Liver (tissue), 9 donors: ENCODE data around the gene PRSS16. TPM values are rescaled to one million over a fixed set of nuclear protein-coding genes. Genes with fewer than 3 reads are reported as not detected.

Experiments
- DNase-seq: peaks from one replicate; pipeline ENCODE4 v3.0.0-alpha.2; 2017; ENCODE audit warnings: low spot score
- H3K27ac ChIP-seq, 2 donors: one replicate each; pipeline ENCODE4 v1.7.0; 2013; ENCODE audit warnings: inconsistent platforms in 2 of 2, low read length in 2 of 2, control low read depth in 1 of 2, low read depth in 1 of 2, mild to moderate bottlenecking in 1 of 2
- H3K27me3 ChIP-seq, 4 donors: one replicate each; pipeline versions ENCODE4 v1.6.1 to v1.7.0; 2013; ENCODE audit warnings: low read length in 3 of 4, inconsistent platforms in 1 of 4, mild to moderate bottlenecking in 1 of 4, moderate library complexity in 1 of 4; ENCODE audit not compliant: control insufficient read depth in 4 of 4, insufficient read depth in 4 of 4
- H3K36me3 ChIP-seq, 4 donors: one replicate each; pipeline versions ENCODE4 v1.6.1 to v1.7.0; 2013; ENCODE audit warnings: low read length in 3 of 4, mild to moderate bottlenecking in 3 of 4, low read depth in 1 of 4, moderate library complexity in 1 of 4; ENCODE audit not compliant: control insufficient read depth in 4 of 4, insufficient read depth in 3 of 4
- H3K4me1 ChIP-seq, 4 donors: one replicate each; pipeline versions ENCODE4 v1.6.1 to v1.7.0; 2013; ENCODE audit warnings: low read length in 3 of 4, mild to moderate bottlenecking in 3 of 4, moderate library complexity in 1 of 4; ENCODE audit not compliant: control insufficient read depth in 4 of 4, insufficient read depth in 4 of 4
- H3K4me3 ChIP-seq, 3 donors: one replicate each; pipeline versions ENCODE4 v1.6.1 to v1.7.0; 2013; ENCODE audit warnings: low read length in 3 of 3, control low read depth in 1 of 3, low read depth in 1 of 3, mild to moderate bottlenecking in 1 of 3
- H3K9ac ChIP-seq, 2 donors: one replicate each; pipeline ENCODE4 v1.7.0; 2013; ENCODE audit warnings: low read length in 2 of 2, mild to moderate bottlenecking in 2 of 2, moderate library complexity in 2 of 2, control low read depth in 1 of 2, low read depth in 1 of 2
- H3K9me3 ChIP-seq, 4 donors: one replicate each; pipeline versions ENCODE4 v1.6.1 to v1.7.0; 2013; ENCODE audit warnings: low read length in 3 of 4; ENCODE audit not compliant: control insufficient read depth in 4 of 4
- EGR1 ChIP-seq, 2 donors: IDR thresholded peaks; 2 replicates each; pipeline ENCODE4 v1.6.1; 2016 to 2018; ENCODE audit warnings: antibody characterized with exemption in 2 of 2, low read depth in 2 of 2
- FOXA1 ChIP-seq: IDR thresholded peaks from 2 replicates; pipeline ENCODE4 v1.6.1; 2016; ENCODE audit warnings: antibody characterized with exemption
- FOXA2 ChIP-seq: IDR thresholded peaks from 2 replicates; pipeline ENCODE4 v1.6.1; 2016; ENCODE audit warnings: antibody characterized with exemption
- GABPA ChIP-seq, 2 donors: IDR thresholded peaks in 1 of 2; conservative IDR thresholded peaks in 1 of 2; 2 replicates each; pipeline ENCODE4 v1.6.1; 2016; ENCODE audit warnings: antibody characterized with exemption in 2 of 2, mild to moderate bottlenecking in 1 of 2, moderate library complexity in 1 of 2
- HNF4A ChIP-seq, 2 donors: conservative IDR thresholded peaks; 2 replicates each; pipeline ENCODE4 v1.6.1; 2016; ENCODE audit warnings: antibody characterized with exemption in 2 of 2, mild to moderate bottlenecking in 2 of 2
- HNF4G ChIP-seq: IDR thresholded peaks from 2 replicates; pipeline ENCODE4 v1.6.1; 2016; ENCODE audit warnings: antibody characterized with exemption
- JUND ChIP-seq, 2 donors: IDR thresholded peaks; 2 replicates each; pipeline ENCODE4 v1.6.1; 2016; ENCODE audit warnings: antibody characterized with exemption in 2 of 2
- NR2F2 ChIP-seq: IDR thresholded peaks from 2 replicates; pipeline ENCODE4 v1.6.1; 2016; ENCODE audit warnings: antibody characterized with exemption
- RXRA ChIP-seq, 2 donors: IDR thresholded peaks; 2 replicates each; pipeline ENCODE4 v1.6.1; 2017 to 2018; ENCODE audit warnings: antibody characterized with exemption in 2 of 2, mild to moderate bottlenecking in 1 of 2
- SP1 ChIP-seq: IDR thresholded peaks from 2 replicates; pipeline ENCODE4 v1.6.1; 2018; ENCODE audit warnings: antibody characterized with exemption, mild to moderate bottlenecking
- TAF1 ChIP-seq: conservative IDR thresholded peaks from 2 replicates; pipeline ENCODE4 v1.6.1; 2016; ENCODE audit warnings: antibody characterized with exemption, mild to moderate bottlenecking
- YY1 ChIP-seq: IDR thresholded peaks from 2 replicates; pipeline ENCODE4 v1.6.1; 2016; ENCODE audit warnings: antibody characterized with exemption, mild to moderate bottlenecking
- WGBS: extraction: QIAGEN DNeasy Blood & Tissue Kit; methylation state at CpG from one replicate; pipeline ENCODE4 v1.1.7; 2013; 5-methylcytosine and 5-hydroxymethylcytosine counted together
- polyA plus RNA-seq, 2 donors: library from polyadenylated mRNA; stranded (reverse) in 1 of 2; unstranded in 1 of 2; fragments of 200-250 nt in 1 of 2; fragments of >200 nt in 1 of 2; fragmentation: Nextera tagmentation in 1 of 2; extraction: Ambion mirVana in 1 of 2; gene quantifications; one replicate each; pipeline versions ENCODE4 v1.2.1 to v1.2.3, GENCODE V29; 2013 to 2015
- total RNA-seq, 2 donors: library from RNA; depleted of rRNA; stranded (reverse); fragments of >200 nt; gene quantifications; one replicate each; pipeline ENCODE4 v1.2.3, GENCODE V29; 2014
- TF ChIP-seq, protein P1 (sequence below): IDR thresholded peaks from 2 replicates; pipeline ENCODE4 v1.6.1; 2016; ENCODE audit warnings: antibody characterized with exemption
- TF ChIP-seq, protein P2 (sequence below): fragments of 150-350 bp; IDR thresholded peaks from 2 replicates; pipeline ENCODE4 v1.5.1; 2017; ENCODE audit warnings: improper control_type of control experiment, low read depth, low read length; ENCODE audit not compliant: missing input control
- TF ChIP-seq, protein P3 (sequence below): IDR thresholded peaks from 2 replicates; pipeline ENCODE4 v1.6.1; 2016; ENCODE audit warnings: antibody characterized with exemption
- TF ChIP-seq, protein P4 (sequence below): IDR thresholded peaks from 2 replicates; pipeline ENCODE4 v1.6.1; 2016; ENCODE audit warnings: antibody characterized with exemption
- TF ChIP-seq, protein P5 (sequence below): IDR thresholded peaks from 2 replicates; pipeline ENCODE4 v1.6.1; 2016; ENCODE audit warnings: antibody characterized with exemption, mild to moderate bottlenecking
- donor health status: healthy.
- donor health status: healthy.
- donor health status: healthy.
- donor health status: healthy.
- donor health status: healthy.

The PRSS16 gene
- total and polyA plus RNA-seq, 4 donors = 0.06 to 0.42 TPM; not detected in 2

DNA sequence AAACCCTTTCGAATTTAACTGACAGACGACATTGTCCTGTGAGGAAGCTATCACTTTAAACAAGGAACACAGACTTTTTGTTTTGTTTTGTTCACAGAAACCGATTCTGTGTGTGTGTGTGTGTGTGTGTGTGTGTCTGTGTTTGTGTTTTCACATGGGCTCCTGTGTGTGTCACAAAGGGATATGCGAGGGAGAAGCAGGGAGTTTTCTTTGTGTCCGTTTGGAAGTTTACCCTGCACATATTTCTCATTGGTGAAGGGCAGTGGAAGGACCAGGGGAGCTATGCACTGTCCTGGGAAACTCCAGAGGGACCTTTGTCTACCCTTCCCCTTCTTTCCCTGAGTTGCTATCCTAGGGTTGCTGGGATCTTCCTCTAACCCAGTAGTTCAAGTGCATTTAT lies 46.9 kb downstream of the PRSS16 start (continued):
- TF ChIP-seq, protein P1, sequence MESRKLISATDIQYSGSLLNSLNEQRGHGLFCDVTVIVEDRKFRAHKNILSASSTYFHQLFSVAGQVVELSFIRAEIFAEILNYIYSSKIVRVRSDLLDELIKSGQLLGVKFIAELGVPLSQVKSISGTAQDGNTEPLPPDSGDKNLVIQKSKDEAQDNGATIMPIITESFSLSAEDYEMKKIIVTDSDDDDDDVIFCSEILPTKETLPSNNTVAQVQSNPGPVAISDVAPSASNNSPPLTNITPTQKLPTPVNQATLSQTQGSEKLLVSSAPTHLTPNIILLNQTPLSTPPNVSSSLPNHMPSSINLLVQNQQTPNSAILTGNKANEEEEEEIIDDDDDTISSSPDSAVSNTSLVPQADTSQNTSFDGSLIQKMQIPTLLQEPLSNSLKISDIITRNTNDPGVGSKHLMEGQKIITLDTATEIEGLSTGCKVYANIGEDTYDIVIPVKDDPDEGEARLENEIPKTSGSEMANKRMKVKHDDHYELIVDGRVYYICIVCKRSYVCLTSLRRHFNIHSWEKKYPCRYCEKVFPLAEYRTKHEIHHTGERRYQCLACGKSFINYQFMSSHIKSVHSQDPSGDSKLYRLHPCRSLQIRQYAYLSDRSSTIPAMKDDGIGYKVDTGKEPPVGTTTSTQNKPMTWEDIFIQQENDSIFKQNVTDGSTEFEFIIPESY = no peak
- no peak for TF ChIP-seq HNF4A (conservative IDR thresholded peaks at IDR 0.05)
- no peak for TF ChIP-seq FOXA2
- TF ChIP-seq, protein P2, sequence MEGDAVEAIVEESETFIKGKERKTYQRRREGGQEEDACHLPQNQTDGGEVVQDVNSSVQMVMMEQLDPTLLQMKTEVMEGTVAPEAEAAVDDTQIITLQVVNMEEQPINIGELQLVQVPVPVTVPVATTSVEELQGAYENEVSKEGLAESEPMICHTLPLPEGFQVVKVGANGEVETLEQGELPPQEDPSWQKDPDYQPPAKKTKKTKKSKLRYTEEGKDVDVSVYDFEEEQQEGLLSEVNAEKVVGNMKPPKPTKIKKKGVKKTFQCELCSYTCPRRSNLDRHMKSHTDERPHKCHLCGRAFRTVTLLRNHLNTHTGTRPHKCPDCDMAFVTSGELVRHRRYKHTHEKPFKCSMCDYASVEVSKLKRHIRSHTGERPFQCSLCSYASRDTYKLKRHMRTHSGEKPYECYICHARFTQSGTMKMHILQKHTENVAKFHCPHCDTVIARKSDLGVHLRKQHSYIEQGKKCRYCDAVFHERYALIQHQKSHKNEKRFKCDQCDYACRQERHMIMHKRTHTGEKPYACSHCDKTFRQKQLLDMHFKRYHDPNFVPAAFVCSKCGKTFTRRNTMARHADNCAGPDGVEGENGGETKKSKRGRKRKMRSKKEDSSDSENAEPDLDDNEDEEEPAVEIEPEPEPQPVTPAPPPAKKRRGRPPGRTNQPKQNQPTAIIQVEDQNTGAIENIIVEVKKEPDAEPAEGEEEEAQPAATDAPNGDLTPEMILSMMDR = no peak
- no peak for TF ChIP-seq RXRA (IDR thresholded peaks at IDR 0.05)
- TF ChIP-seq, protein P3, sequence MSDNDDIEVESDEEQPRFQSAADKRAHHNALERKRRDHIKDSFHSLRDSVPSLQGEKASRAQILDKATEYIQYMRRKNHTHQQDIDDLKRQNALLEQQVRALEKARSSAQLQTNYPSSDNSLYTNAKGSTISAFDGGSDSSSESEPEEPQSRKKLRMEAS = no peak
- TF ChIP-seq HNF4G = no peak

DNA sequence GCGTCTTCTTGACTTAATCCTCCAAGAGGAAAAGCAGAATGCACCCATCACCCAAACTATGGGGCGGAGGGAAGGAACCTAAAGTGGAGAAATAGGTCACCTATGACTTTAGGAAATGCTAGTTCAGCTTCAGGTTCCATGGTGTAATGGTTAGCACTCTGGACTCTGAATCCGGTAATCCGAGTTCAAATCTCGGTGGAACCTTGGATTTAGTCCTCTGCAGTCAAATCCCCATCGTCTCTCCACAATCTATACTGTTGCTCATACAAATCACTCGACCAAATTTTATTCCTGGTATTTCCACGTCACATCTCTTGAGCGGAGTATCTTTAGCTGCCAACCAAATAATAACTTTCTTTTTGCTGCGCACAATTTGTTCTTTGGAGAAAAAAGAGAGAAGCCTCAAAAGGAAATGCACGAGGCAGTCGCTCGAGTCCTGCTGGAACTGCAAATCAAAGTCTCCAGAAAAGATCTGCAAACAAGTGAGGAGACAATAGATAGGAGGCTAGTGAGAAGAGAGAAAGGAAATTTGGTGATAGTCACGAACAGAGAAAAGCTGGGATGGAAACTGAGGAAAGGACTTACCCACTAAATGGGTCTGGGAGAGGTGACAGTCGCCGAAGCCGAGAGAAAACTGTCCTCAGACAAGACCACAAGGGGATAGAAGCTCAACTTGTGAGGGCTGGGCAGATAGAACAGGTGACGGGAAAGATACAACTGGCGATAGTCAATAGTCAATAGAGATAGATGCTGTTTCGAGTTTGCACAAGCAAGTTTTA lies 48.0 kb downstream of the PRSS16 start:
- H3K4me3 ChIP-seq = no peak overlapping the region
- H3K9ac ChIP-seq = no peak overlapping the region
- TF ChIP-seq GABPA (IDR thresholded peaks at IDR 0.05 in 1 of 2, conservative IDR thresholded peaks at IDR 0.05 in 1 of 2) = no peak
- no peak for TF ChIP-seq HNF4A (conservative IDR thresholded peaks at IDR 0.05)
- TF ChIP-seq, protein P4, sequence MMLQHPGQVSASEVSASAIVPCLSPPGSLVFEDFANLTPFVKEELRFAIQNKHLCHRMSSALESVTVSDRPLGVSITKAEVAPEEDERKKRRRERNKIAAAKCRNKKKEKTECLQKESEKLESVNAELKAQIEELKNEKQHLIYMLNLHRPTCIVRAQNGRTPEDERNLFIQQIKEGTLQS = no peak
- no peak for TF ChIP-seq EGR1 (IDR thresholded peaks at IDR 0.05; ENCODE audit: low read depth in 2 of 2)
- no peak for TF ChIP-seq FOXA1
- H3K4me1 ChIP-seq = no peaks in the 10 kb centered on the region
- 4% methylated on average over 20 of the region's 20 CpGs for WGBS
- no peaks in the 10 kb centered on the region for H3K36me3 ChIP-seq
- no peak overlapping the region for H3K27ac ChIP-seq
- H3K9me3 ChIP-seq = peaks cover 12 to 48% (median 26%) of the 10 kb centered on the region in 4 donors
- H3K27me3 ChIP-seq = peaks cover 8 to 56% (median 19%) of the 10 kb centered on the region in 4 donors
- DNase-seq = no peak

DNA sequence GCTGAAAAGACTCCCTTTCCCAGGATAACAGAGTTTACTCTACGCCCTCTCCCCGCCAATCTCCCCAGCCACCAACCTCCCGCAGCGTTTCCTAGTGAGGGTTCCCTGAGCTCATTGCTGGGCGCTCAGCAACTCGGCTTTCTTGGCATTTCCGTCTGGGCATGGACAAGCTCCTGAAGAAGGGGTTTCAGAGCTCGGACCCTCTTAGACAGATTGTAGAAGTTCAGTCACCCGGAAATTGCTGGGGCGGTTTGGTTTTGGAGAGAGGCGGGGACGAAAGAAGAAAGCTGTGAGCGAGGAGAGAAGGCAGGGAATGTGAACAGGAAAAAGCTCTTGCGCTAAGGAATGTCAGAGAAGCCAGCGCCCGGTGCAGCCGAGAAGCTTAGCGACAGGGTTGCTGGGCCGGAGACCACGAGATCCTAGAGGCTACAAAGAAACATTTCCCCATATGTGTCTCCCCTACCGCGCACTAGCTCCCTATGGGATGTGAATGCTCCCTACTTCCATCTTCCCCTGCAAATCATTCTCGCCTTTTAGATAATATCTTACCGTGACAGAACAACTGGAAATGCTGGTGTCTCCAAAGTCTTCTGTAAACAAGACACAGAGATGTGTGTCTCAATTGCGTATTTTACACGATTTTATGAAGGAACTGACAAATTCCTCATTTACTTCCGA lies 48.7 kb downstream of the PRSS16 start:
- H3K27me3 ChIP-seq = peaks cover 6 to 54% (median 22%) of the 10 kb centered on the region in 4 donors
- peaks cover 8 to 41% (median 20%) of the 10 kb centered on the region in 4 donors for H3K9me3 ChIP-seq
- H3K4me1 ChIP-seq = no peaks in the 10 kb centered on the region
- H3K36me3 ChIP-seq = no peaks in the 10 kb centered on the region
- 4% methylated on average over 27 of the region's 27 CpGs for WGBS
- H3K27ac ChIP-seq = no peak overlapping the region
- no peak overlapping the region for H3K9ac ChIP-seq
- DNase-seq = no peak
- no peak overlapping the region for H3K4me3 ChIP-seq
- TF ChIP-seq YY1 (no peak), HNF4A (conservative IDR thresholded peaks at IDR 0.05) (no peak), JUND (IDR thresholded peaks at IDR 0.05) (no peak), SP1 (no peak), FOXA1 (no peak), TAF1 (no peak), FOXA2 (no peak), NR2F2 (no peak), EGR1 (IDR thresholded peaks at IDR 0.05; ENCODE audit: low read depth in 2 of 2) (no peak), HNF4G (no peak)
- TF ChIP-seq, protein P4 = no peak
- TF ChIP-seq, protein P3 = no peak
- TF ChIP-seq, protein P5, sequence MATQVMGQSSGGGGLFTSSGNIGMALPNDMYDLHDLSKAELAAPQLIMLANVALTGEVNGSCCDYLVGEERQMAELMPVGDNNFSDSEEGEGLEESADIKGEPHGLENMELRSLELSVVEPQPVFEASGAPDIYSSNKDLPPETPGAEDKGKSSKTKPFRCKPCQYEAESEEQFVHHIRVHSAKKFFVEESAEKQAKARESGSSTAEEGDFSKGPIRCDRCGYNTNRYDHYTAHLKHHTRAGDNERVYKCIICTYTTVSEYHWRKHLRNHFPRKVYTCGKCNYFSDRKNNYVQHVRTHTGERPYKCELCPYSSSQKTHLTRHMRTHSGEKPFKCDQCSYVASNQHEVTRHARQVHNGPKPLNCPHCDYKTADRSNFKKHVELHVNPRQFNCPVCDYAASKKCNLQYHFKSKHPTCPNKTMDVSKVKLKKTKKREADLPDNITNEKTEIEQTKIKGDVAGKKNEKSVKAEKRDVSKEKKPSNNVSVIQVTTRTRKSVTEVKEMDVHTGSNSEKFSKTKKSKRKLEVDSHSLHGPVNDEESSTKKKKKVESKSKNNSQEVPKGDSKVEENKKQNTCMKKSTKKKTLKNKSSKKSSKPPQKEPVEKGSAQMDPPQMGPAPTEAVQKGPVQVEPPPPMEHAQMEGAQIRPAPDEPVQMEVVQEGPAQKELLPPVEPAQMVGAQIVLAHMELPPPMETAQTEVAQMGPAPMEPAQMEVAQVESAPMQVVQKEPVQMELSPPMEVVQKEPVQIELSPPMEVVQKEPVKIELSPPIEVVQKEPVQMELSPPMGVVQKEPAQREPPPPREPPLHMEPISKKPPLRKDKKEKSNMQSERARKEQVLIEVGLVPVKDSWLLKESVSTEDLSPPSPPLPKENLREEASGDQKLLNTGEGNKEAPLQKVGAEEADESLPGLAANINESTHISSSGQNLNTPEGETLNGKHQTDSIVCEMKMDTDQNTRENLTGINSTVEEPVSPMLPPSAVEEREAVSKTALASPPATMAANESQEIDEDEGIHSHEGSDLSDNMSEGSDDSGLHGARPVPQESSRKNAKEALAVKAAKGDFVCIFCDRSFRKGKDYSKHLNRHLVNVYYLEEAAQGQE = no peak
